Gastrocnemius medialis (tissue), 4 donors: ENCODE measurements around the gene LFNG. TPM values are rescaled to one million over a fixed set of nuclear protein-coding genes. Genes with fewer than 3 reads are reported as not detected.

Experiments
- ATAC-seq, 2 donors: fragments of 150-250 bp; one replicate each; pipeline ENCODE4 v1.9.1; 2016
- DNase-seq, 2 donors: peaks; one replicate each; pipeline ENCODE4 v3.0.0-alpha.2; 2019
- H3K27ac ChIP-seq, 4 donors: fragments of 200-600 bp; sonication (generic); 1 replicate in 1 of 4; 2 replicates in 3 of 4; pipeline ENCODE4 v1.5.1; 2016 to 2018; ENCODE audit warnings: mild to moderate bottlenecking in 2 of 4, moderate library complexity in 1 of 4
- H3K27me3 ChIP-seq, 3 donors: fragments of 200-600 bp; sonication (generic) in 2 of 3; 1 replicate in 1 of 3; 2 replicates in 2 of 3; pipeline versions ENCODE4 v1.5.1 to v1.6.0; 2016 to 2019; ENCODE audit warnings: mild to moderate bottlenecking in 1 of 3, moderate library complexity in 1 of 3
- H3K36me3 ChIP-seq, 2 donors: fragments of 200-600 bp; sonication (generic) in 1 of 2; one replicate each; pipeline ENCODE4 v1.5.1; 2017 to 2018
- H3K4me1 ChIP-seq, 2 donors: fragments of 200-600 bp; sonication (generic) in 1 of 2; one replicate each; pipeline ENCODE4 v1.5.1; 2016 to 2017; ENCODE audit warnings: mild to moderate bottlenecking in 2 of 2
- H3K4me3 ChIP-seq, 4 donors: fragments of 200-600 bp; sonication (generic) in 3 of 4; 1 replicate in 1 of 4; 2 replicates in 3 of 4; pipeline ENCODE4 v1.5.1; 2016 to 2019; ENCODE audit warnings: mild to moderate bottlenecking in 2 of 4
- H3K9me3 ChIP-seq, 3 donors: fragments of 200-600 bp; sonication (generic) in 2 of 3; 1 replicate in 1 of 3; 2 replicates in 2 of 3; pipeline ENCODE4 v1.5.1; 2016 to 2019
- POLR2A ChIP-seq, 2 donors: fragments of 450-650 bp; IDR thresholded peaks; one replicate each; pipeline ENCODE4 v1.6.1; 2017; ENCODE audit warnings: antibody characterized with exemption in 2 of 2, mild to moderate bottlenecking in 2 of 2, moderate library complexity in 2 of 2
- in situ Hi-C, 4 donors: fragments of 200-750 bp; cut with MboI; loops; one replicate each; pipeline versions ENCODE4 v1.15.0 to v1.8.0; 2017; ENCODE audit warnings: low sequenced_read_pairs in 4 of 4
- intact Hi-C: fragments of 100-400 bp; cut with DNase I; formaldehyde crosslinking; loops from one replicate; pipeline ENCODE4 v1.15.1; 2023; ENCODE audit warnings: low total_unique reads
- total RNA-seq, 4 donors: library from RNA; depleted of rRNA; stranded (reverse); fragments of >200 nt; gene quantifications; one replicate each; pipeline versions ENCODE4 v1.1.0 to v1.2.3, GENCODE V29; 2016
- TF ChIP-seq, protein P1 (sequence below), 5 experiments: fragments of 450-650 bp in 3 of 5; fragments of 200-600 bp in 2 of 5; sonication (generic) in 2 of 5; IDR thresholded peaks in 4 of 5; conservative IDR thresholded peaks in 1 of 5; 1 replicate in 4 of 5; 2 replicates in 1 of 5; pipeline ENCODE4 v1.5.1; 2016 to 2019; ENCODE audit warnings: antibody characterized with exemption in 5 of 5, mild to moderate bottlenecking in 3 of 5, moderate library complexity in 3 of 5

Gene LFNG
- total RNA-seq, 4 donors from 2014 or later: 1.0 to 5.9 (median 1.7) TPM

- Histone ChIP-seq H3K27me3 (peaks cover 0 to 3% (median 0%) of the 10 kb centered on the region in 3 donors), H3K27ac (no peak overlapping the region), H3K9me3 (no peaks in the 10 kb centered on the region), H3K4me3 (no peak overlapping the region), H3K4me1 (peaks cover 20 to 25% of the 10 kb centered on the region in 2 donors), H3K36me3 (no peaks in the 10 kb centered on the region)
- TF ChIP-seq, protein P1, sequence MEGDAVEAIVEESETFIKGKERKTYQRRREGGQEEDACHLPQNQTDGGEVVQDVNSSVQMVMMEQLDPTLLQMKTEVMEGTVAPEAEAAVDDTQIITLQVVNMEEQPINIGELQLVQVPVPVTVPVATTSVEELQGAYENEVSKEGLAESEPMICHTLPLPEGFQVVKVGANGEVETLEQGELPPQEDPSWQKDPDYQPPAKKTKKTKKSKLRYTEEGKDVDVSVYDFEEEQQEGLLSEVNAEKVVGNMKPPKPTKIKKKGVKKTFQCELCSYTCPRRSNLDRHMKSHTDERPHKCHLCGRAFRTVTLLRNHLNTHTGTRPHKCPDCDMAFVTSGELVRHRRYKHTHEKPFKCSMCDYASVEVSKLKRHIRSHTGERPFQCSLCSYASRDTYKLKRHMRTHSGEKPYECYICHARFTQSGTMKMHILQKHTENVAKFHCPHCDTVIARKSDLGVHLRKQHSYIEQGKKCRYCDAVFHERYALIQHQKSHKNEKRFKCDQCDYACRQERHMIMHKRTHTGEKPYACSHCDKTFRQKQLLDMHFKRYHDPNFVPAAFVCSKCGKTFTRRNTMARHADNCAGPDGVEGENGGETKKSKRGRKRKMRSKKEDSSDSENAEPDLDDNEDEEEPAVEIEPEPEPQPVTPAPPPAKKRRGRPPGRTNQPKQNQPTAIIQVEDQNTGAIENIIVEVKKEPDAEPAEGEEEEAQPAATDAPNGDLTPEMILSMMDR (IDR thresholded peaks at IDR 0.05 in 4 of 5, conservative IDR thresholded peaks at IDR 0.05 in 1 of 5): no peak
- TF ChIP-seq POLR2A (IDR thresholded peaks at IDR 0.05): no peak
- in situ Hi-C loops (no loop called here), intact Hi-C loops (no loop called here)
- DNase-seq (no peak), ATAC-seq (no peak)
Observed at GRCh38 chr7:2504889-2505375, 14.6 kb upstream of the LFNG start.

DNA sequence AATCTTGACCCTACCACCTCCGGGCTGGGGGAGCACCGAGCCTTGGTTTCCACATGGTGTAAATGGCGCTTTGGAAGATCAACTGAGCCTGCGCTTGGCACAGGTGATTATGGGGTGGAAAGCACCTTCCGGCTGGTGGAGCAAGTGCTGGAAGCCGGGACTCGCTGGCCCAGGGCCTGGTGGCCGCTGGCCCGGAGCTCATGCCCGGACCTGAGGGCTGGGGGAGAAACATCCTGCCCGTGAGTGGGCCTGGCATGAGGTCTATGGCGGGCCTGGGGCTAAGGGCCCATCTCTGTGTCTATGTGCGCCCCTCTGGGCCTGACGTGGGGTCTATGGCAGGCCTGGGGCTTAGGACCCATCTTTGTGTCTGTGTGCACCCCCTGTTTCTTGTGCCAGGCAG is 14.2 kb upstream of the LFNG start:
- H3K36me3 ChIP-seq: no peaks in the 10 kb centered on the region
- no peak for ATAC-seq
- no peaks in the 10 kb centered on the region for H3K9me3 ChIP-seq
- intact Hi-C loops: no loop called here
- no peak for DNase-seq
- peaks cover 0 to 3% (median 0%) of the 10 kb centered on the region in 3 donors for H3K27me3 ChIP-seq
- peaks cover 20 to 25% of the 10 kb centered on the region in 2 donors for H3K4me1 ChIP-seq
- in situ Hi-C loops: no loop called here
- H3K27ac ChIP-seq: no peak overlapping the region
- TF ChIP-seq, protein P1 (IDR thresholded peaks at IDR 0.05 in 4 of 5, conservative IDR thresholded peaks at IDR 0.05 in 1 of 5): no peak
- no peak for TF ChIP-seq POLR2A (IDR thresholded peaks at IDR 0.05)
- no peak overlapping the region for H3K4me3 ChIP-seq

GRCh38 chr7:2507208-2507916 is 12.2 kb upstream of the LFNG start:
- H3K9me3 ChIP-seq: no peaks in the 10 kb centered on the region
- DNase-seq (no peak), ATAC-seq (no peak)
- H3K27ac ChIP-seq: no peak overlapping the region
- intact Hi-C loops (no loop called here), in situ Hi-C loops (no loop called here)
- H3K27me3 ChIP-seq: peaks cover 0 to 2% (median 0%) of the 10 kb centered on the region in 3 donors
- TF ChIP-seq, protein P1 (IDR thresholded peaks at IDR 0.05 in 4 of 5, conservative IDR thresholded peaks at IDR 0.05 in 1 of 5): no peak
- no peak for TF ChIP-seq POLR2A (IDR thresholded peaks at IDR 0.05)
- H3K36me3 ChIP-seq: no peaks in the 10 kb centered on the region
- H3K4me3 ChIP-seq: no peak overlapping the region
- H3K4me1 ChIP-seq: peaks cover 20 to 25% of the 10 kb centered on the region in 2 donors

DNA sequence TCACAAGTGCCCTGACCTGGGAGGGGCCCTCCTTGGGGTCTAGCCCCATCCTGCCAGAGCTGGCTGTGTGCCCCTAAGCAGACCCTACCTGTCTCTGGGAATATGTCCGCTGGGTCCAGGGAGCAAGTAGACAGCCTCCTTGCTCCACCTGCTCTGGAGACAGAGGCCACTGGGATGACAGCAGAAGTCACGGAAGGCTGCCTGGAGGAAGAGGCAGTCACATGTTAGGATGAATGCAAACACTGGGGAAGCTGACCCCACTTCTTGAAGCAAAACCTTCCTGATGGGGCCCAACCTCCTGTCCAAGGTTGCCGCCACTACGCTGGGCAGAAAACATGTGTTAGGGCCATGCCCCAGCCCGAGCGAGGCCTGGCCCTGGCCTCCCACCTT is 11.7 kb upstream of the LFNG start:
- Histone ChIP-seq H3K27ac (peak overlapping the region in 2 of 4 donors; percentile 41 to 57), H3K36me3 (no peaks in the 10 kb centered on the region), H3K4me1 (peaks cover 20 to 25% of the 10 kb centered on the region in 2 donors), H3K9me3 (no peaks in the 10 kb centered on the region), H3K27me3 (no peaks in the 10 kb centered on the region), H3K4me3 (peak overlapping the region in 3 of 4 donors; percentile 1 to 37 (median 13))
- intact Hi-C loops (no loop called here), in situ Hi-C loops (no loop called here)
- DNase-seq: no peak
- ATAC-seq: no peak
- TF ChIP-seq POLR2A (IDR thresholded peaks at IDR 0.05): no peak
- TF ChIP-seq, protein P1 (IDR thresholded peaks at IDR 0.05 in 4 of 5, conservative IDR thresholded peaks at IDR 0.05 in 1 of 5): no peak
